IMR-90 (cell line): ENCODE measurements around the gene STARD10. TPM values are rescaled to one million over a fixed set of nuclear protein-coding genes. Genes with fewer than 3 reads are reported as not detected.

Experiments used
- ATAC-seq: fragments of 200-7000 bp; cut with Tn5 transposase; 2 replicates; pipeline ENCODE4 v1.9.1; 2020; ENCODE audit warnings: low read depth, mild to moderate bottlenecking, moderate library complexity
- BruUV-seq: library from RNA; stranded (reverse); fragments of 400-500 nt; replicated peaks from 2 replicates; lab custom pipeline; 2021; lab: Mats Ljungman, UMichigan
- CTCF ChIA-PET: fragments of 300-600 bp; formaldehyde crosslinking; extraction: SDS; loops from one replicate; lab custom pipeline; 2021; ENCODE audit warnings: antibody characterized with exemption; lab: Yijun Ruan, JAX
- POLR2A ChIA-PET: fragments of 300-600 bp; sonication (Branson Sonifier 250); formaldehyde crosslinking; loops from one replicate; lab custom pipeline; 2022; ENCODE audit warnings: antibody characterized with exemption; ENCODE audit not compliant: unreplicated experiment; lab: Charles Lee
- DNase-seq: peaks from one replicate; pipeline ENCODE4 v3.0.0; 2013
- H2AFZ ChIP-seq: replicated peaks from 2 replicates; pipeline ENCODE3; 2013; ENCODE audit warnings: low read length, mild to moderate bottlenecking; ENCODE audit not compliant: poor library complexity
- H2AK5ac ChIP-seq: 2 replicates; pipeline ENCODE4 v1.6.1; 2013; ENCODE audit warnings: low read depth, low read length, inconsistent platforms
- H2AK9ac ChIP-seq: replicated peaks from 2 replicates; pipeline ENCODE3; 2013; ENCODE audit warnings: mild to moderate bottlenecking, low read depth, low read length, moderate library complexity; ENCODE audit not compliant: poor library complexity
- H2BK120ac ChIP-seq: 2 replicates; pipeline ENCODE4 v1.6.1; 2013; ENCODE audit warnings: low read depth, low read length, inconsistent platforms
- H2BK15ac ChIP-seq: 3 replicates; pipeline ENCODE4 v1.6.1; 2013; ENCODE audit warnings: low read depth, low read length, inconsistent platforms
- H2BK20ac ChIP-seq: 2 replicates; pipeline ENCODE4 v1.6.1; 2013; ENCODE audit warnings: low read depth, mild to moderate bottlenecking, inconsistent platforms, low read length, moderate library complexity
- H2BK5ac ChIP-seq: 2 replicates; pipeline ENCODE4 v1.6.1; 2013; ENCODE audit warnings: mild to moderate bottlenecking, low read depth, low read length, inconsistent platforms; ENCODE audit not compliant: poor library complexity, severe bottlenecking
- H3K14ac ChIP-seq: replicated peaks from 2 replicates; pipeline ENCODE4 v1.6.1; 2013; ENCODE audit warnings: low read depth, low read length, inconsistent platforms
- H3K18ac ChIP-seq: 2 replicates; pipeline ENCODE4 v1.6.1; 2013; ENCODE audit warnings: low read depth, low read length, control low read depth
- H3K23ac ChIP-seq: 2 replicates; pipeline ENCODE4 v1.6.1; 2013; ENCODE audit warnings: low read depth, low read length, inconsistent platforms
- H3K27ac ChIP-seq: 2 replicates; pipeline ENCODE4 v1.5.1; 2013; ENCODE audit warnings: mild to moderate bottlenecking, control low read depth, low read length; ENCODE audit not compliant: insufficient read depth
- H3K27me3 ChIP-seq: 2 replicates; pipeline ENCODE4 v1.6.1; 2013; ENCODE audit warnings: low read length; ENCODE audit not compliant: control insufficient read depth, insufficient read depth
- H3K36me3 ChIP-seq: 2 replicates; pipeline ENCODE4 v1.6.1; 2013; ENCODE audit warnings: low read length, mixed read lengths; ENCODE audit not compliant: control insufficient read depth, insufficient read depth
- H3K4ac ChIP-seq: 2 replicates; pipeline ENCODE4 v1.6.1; 2013; ENCODE audit warnings: low read depth, low read length, inconsistent platforms
- H3K4me1 ChIP-seq: 2 replicates; pipeline ENCODE4 v1.6.1; 2013; ENCODE audit warnings: low read length, mixed read lengths; ENCODE audit not compliant: control insufficient read depth, insufficient read depth
- H3K4me2 ChIP-seq: 2 replicates; pipeline ENCODE4 v1.6.1; 2013; ENCODE audit warnings: low read depth, mild to moderate bottlenecking, control low read depth, low read length, moderate library complexity
- H3K4me3 ChIP-seq: 2 replicates; pipeline ENCODE4 v1.5.1; 2013; ENCODE audit warnings: low read depth, mild to moderate bottlenecking, control low read depth, low read length, moderate library complexity; ENCODE audit not compliant: insufficient read depth
- H3K56ac ChIP-seq: 2 replicates; pipeline ENCODE4 v1.6.1; 2013; ENCODE audit warnings: low read length, inconsistent platforms; ENCODE audit not compliant: insufficient read depth; ENCODE audit errors: extremely low read depth
- H3K79me1 ChIP-seq, 2 experiments: 2 replicates each; pipeline ENCODE4 v1.6.1; 2013; ENCODE audit warnings: low read length in 2 of 2, inconsistent platforms in 1 of 2, low read depth in 1 of 2
- H3K9ac ChIP-seq: 2 replicates; pipeline ENCODE4 v1.6.1; 2013; ENCODE audit warnings: low read depth, low read length, control low read depth
- H3K9me1 ChIP-seq: 2 replicates; pipeline ENCODE4 v1.6.1; 2013; ENCODE audit warnings: low read length, inconsistent platforms; ENCODE audit not compliant: insufficient read depth
- H3K9me3 ChIP-seq: 2 replicates; pipeline ENCODE4 v1.6.1; 2013; ENCODE audit warnings: low read length; ENCODE audit not compliant: control insufficient read depth, insufficient read depth
- H4K20me1 ChIP-seq: 2 replicates; pipeline ENCODE4 v1.6.1; 2013; ENCODE audit warnings: low read length, inconsistent platforms; ENCODE audit not compliant: insufficient read depth
- H4K5ac ChIP-seq: 2 replicates; pipeline ENCODE4 v1.6.1; 2013; ENCODE audit warnings: mild to moderate bottlenecking, low read depth, low read length, control low read depth
- H4K8ac ChIP-seq, 2 experiments: 2 replicates each; pipeline ENCODE4 v1.6.1; 2013; ENCODE audit warnings: low read depth in 2 of 2, low read length in 2 of 2, control low read depth in 1 of 2, inconsistent platforms in 1 of 2
- H4K91ac ChIP-seq: 2 replicates; pipeline ENCODE4 v1.6.1; 2013; ENCODE audit warnings: low read depth, low read length, inconsistent platforms; ENCODE audit not compliant: insufficient read depth
- BHLHE40 ChIP-seq: fragments of 150-350 bp; IDR thresholded peaks from 2 replicates; pipeline ENCODE4 v1.6.1; 2016; ENCODE audit warnings: mild to moderate bottlenecking, low read depth, low read length
- CEBPB ChIP-seq: IDR thresholded peaks from 2 replicates; pipeline ENCODE4 v1.6.1; 2012; ENCODE audit warnings: low read depth, low read length, improper control_type of control experiment
- CHD1 ChIP-seq: IDR thresholded peaks from 2 replicates; pipeline ENCODE4 v1.6.1; 2012; ENCODE audit warnings: low read depth, low read length, improper control_type of control experiment
- MAFK ChIP-seq: IDR thresholded peaks from 2 replicates; pipeline ENCODE4 v1.6.1; 2012; ENCODE audit warnings: low read depth, low read length, improper control_type of control experiment
- MAZ ChIP-seq: IDR thresholded peaks from 2 replicates; pipeline ENCODE4 v1.6.1; 2012; ENCODE audit warnings: low read depth, mild to moderate bottlenecking, low read length, improper control_type of control experiment, moderate library complexity, borderline replicate concordance
- POLR2A ChIP-seq: IDR thresholded peaks from 2 replicates; pipeline ENCODE4 v1.6.1; 2012; ENCODE audit warnings: mild to moderate bottlenecking, low read depth, low read length
- RAD21 ChIP-seq: IDR thresholded peaks from 2 replicates; pipeline ENCODE4 v1.6.1; 2012; ENCODE audit warnings: low read length, improper control_type of control experiment
- RCOR1 ChIP-seq: IDR thresholded peaks from 2 replicates; pipeline ENCODE4 v1.6.1; 2012; ENCODE audit warnings: mild to moderate bottlenecking, low read length, improper control_type of control experiment; ENCODE audit not compliant: insufficient replicate concordance
- RFX5 ChIP-seq: IDR thresholded peaks from 2 replicates; pipeline ENCODE4 v1.8.0; 2012; ENCODE audit warnings: low read depth, mild to moderate bottlenecking, low read length, moderate library complexity
- SMC3 ChIP-seq: fragments of 150-350 bp; IDR thresholded peaks from 2 replicates; pipeline ENCODE4 v1.6.1; 2016; ENCODE audit warnings: low read depth, mild to moderate bottlenecking, antibody characterized with exemption, low read length, moderate library complexity
- WGBS, 2 experiments: methylation state at CpG; one replicate each; pipeline versions ENCODE4 v1.1.5 to v1.1.7; 2013; ENCODE audit warnings: missing lambda C conversion rate in 2 of 2; ENCODE audit not compliant: insufficient read length in 1 of 2; ENCODE audit errors: extremely low coverage in 2 of 2; 5-methylcytosine and 5-hydroxymethylcytosine counted together
- dilution Hi-C: fragments of 300-500 bp; cut with HindIII; formaldehyde crosslinking; loops from one replicate; pipeline ENCODE4 v1.14.3; 2018; ENCODE audit warnings: low sequenced_read_pairs; ENCODE audit not compliant: unreplicated experiment
- in situ Hi-C: fragments of 300-500 bp; cut with MboI; formaldehyde crosslinking; loops from 3 replicates; pipeline ENCODE4 v1.14.3; 2019; ENCODE audit warnings: low sequenced_read_pairs, inconsistent platforms, mixed read lengths
- intact Hi-C: fragments of 100-400 bp; cut with micrococcal nuclease; formaldehyde crosslinking; loops from 2 replicates; pipeline ENCODE4 v1.10.0; 2022
- polyA plus RNA-seq, 3 experiments: library from polyadenylated mRNA; depleted of rRNA; stranded (reverse); fragments of >200 nt; gene quantifications; 2 replicates each; pipeline ENCODE4 v1.2.3, GENCODE V29; 2012; ENCODE audit warnings: low replicate concordance in 1 of 3
- total RNA-seq: library from RNA; depleted of rRNA; stranded (reverse); fragments of >200 nt; gene quantifications from 2 replicates; pipeline ENCODE4 v1.2.3, GENCODE V29; 2012
- TF ChIP-seq, protein P1 (sequence below): fragments of 150-350 bp; IDR thresholded peaks from 2 replicates; pipeline ENCODE4 v1.6.1; 2016; ENCODE audit warnings: low read depth, mild to moderate bottlenecking, low read length, moderate library complexity, borderline replicate concordance
- TF ChIP-seq, protein P2 (sequence below): fragments of 150-350 bp; IDR thresholded peaks from 2 replicates; pipeline ENCODE4 v1.6.1; 2017; ENCODE audit warnings: mild to moderate bottlenecking, antibody characterized with exemption, low read length, low read depth
- TF ChIP-seq, protein P3 (sequence below): conservative IDR thresholded peaks from 2 replicates; pipeline ENCODE4 v1.5.1; 2012; ENCODE audit warnings: mild to moderate bottlenecking, low read depth, low read length, improper control_type of control experiment

Gene STARD10
- total and polyA plus RNA-seq, 2 of the 4 experiments (the other 2 are of a cell fraction) = 23.8 to 37.4 TPM

- peak overlapping the region; percentile 57 for H3K4me3 ChIP-seq
- CTCF ChIA-PET = interaction anchor here (1.2 kb wide), 1 partner anchor 9 kb away, joined by 3 read pairs; no protein-coding TSS in a partner anchor
- H2BK15ac ChIP-seq = no peak overlapping the region
- no peak overlapping the region for H2BK5ac ChIP-seq
- in situ Hi-C loops (no loop called here), intact Hi-C loops (no loop called here), dilution Hi-C loops (no loop called here)
- peaks cover 13% of the 10 kb centered on the region for H3K9me1 ChIP-seq
- H3K27me3 ChIP-seq = no peaks in the 10 kb centered on the region
- H4K20me1 ChIP-seq = peaks cover 5% of the 10 kb centered on the region; the same call in 1 of the 2 replicates
- H3K36me3 ChIP-seq = no peaks in the 10 kb centered on the region
- H3K4me1 ChIP-seq = peaks cover 6% of the 10 kb centered on the region
- peak overlapping the region; percentile 66 to 89; a peak in 3 of 4 replicates for H4K8ac ChIP-seq
- H3K56ac ChIP-seq = no peak overlapping the region
- H2AK5ac ChIP-seq = peak overlapping the region; percentile 24
- H3K27ac ChIP-seq = no peak overlapping the region; the same call in 1 of the 2 replicates
- H3K4ac ChIP-seq = peak overlapping the region; percentile 83
- peak overlapping the region; percentile 95 for H2AK9ac ChIP-seq
- H4K5ac ChIP-seq = peak overlapping the region; percentile 37; the same call in 1 of the 2 replicates
- H3K9ac ChIP-seq = peak overlapping the region; percentile 19
- no peak overlapping the region for H3K18ac ChIP-seq
- peak overlapping the region; percentile 10 for H3K14ac ChIP-seq
- H3K4me2 ChIP-seq = peak overlapping the region; percentile 95
- ATAC-seq (peak; percentile 98), DNase-seq (peak; percentile 84)
- no peak overlapping the region for H2BK20ac ChIP-seq
- no peaks in the 10 kb centered on the region for H3K9me3 ChIP-seq
- no TSS peak for BruUV-seq
- H3K79me1 ChIP-seq = peaks cover 0 to 18% of the 10 kb centered on the region in 2 experiments; a peak in 1 of 4 replicates
- H3K23ac ChIP-seq = 0 out of 2 replicates have a peak overlapping the region, but pooled peaks have one; percentile 63
- H2BK120ac ChIP-seq = no peak overlapping the region
- WGBS, 2 experiments = 2% methylated on average over 34 of the region's 82 CpGs; no CpG with 5 or more reads in 1 of the 2 experiments
- POLR2A ChIA-PET = interaction anchor here (0.5 to 0.6 kb wide), 2 partner anchors 117 to 320 kb away, joined by 3 to 13 read pairs; partner anchors contain the start of gene FCHSD2
- peak overlapping the region; percentile 97 for H2AFZ ChIP-seq
- H4K91ac ChIP-seq = no peak overlapping the region
- TF ChIP-seq MAZ (peak; percentile 75; the same call in 1 of the 2 replicates), CHD1 (no peak), RFX5 (no peak), SMC3 (no peak), RAD21 (peak; percentile 1; the same call in 1 of the 2 replicates), BHLHE40 (peak; percentile 37; the same call in 1 of the 2 replicates), MAFK (no peak), CEBPB (no peak), RCOR1 (no peak), POLR2A (no peak)
- TF ChIP-seq, protein P1, sequence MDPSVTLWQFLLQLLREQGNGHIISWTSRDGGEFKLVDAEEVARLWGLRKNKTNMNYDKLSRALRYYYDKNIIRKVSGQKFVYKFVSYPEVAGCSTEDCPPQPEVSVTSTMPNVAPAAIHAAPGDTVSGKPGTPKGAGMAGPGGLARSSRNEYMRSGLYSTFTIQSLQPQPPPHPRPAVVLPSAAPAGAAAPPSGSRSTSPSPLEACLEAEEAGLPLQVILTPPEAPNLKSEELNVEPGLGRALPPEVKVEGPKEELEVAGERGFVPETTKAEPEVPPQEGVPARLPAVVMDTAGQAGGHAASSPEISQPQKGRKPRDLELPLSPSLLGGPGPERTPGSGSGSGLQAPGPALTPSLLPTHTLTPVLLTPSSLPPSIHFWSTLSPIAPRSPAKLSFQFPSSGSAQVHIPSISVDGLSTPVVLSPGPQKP = no peak
- TF ChIP-seq, protein P2, sequence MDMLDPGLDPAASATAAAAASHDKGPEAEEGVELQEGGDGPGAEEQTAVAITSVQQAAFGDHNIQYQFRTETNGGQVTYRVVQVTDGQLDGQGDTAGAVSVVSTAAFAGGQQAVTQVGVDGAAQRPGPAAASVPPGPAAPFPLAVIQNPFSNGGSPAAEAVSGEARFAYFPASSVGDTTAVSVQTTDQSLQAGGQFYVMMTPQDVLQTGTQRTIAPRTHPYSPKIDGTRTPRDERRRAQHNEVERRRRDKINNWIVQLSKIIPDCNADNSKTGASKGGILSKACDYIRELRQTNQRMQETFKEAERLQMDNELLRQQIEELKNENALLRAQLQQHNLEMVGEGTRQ = no peak
- TF ChIP-seq, protein P3, sequence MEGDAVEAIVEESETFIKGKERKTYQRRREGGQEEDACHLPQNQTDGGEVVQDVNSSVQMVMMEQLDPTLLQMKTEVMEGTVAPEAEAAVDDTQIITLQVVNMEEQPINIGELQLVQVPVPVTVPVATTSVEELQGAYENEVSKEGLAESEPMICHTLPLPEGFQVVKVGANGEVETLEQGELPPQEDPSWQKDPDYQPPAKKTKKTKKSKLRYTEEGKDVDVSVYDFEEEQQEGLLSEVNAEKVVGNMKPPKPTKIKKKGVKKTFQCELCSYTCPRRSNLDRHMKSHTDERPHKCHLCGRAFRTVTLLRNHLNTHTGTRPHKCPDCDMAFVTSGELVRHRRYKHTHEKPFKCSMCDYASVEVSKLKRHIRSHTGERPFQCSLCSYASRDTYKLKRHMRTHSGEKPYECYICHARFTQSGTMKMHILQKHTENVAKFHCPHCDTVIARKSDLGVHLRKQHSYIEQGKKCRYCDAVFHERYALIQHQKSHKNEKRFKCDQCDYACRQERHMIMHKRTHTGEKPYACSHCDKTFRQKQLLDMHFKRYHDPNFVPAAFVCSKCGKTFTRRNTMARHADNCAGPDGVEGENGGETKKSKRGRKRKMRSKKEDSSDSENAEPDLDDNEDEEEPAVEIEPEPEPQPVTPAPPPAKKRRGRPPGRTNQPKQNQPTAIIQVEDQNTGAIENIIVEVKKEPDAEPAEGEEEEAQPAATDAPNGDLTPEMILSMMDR = peak; percentile 24; the same call in 1 of the 2 replicates
Measured at GRCh38 chr11:72821920-72822799, 28.3 kb upstream of the STARD10 start.
